ENCODE results near the gene LIMCH1. TPM values are rescaled to one million over a fixed set of nuclear protein-coding genes. Genes with fewer than 3 reads are reported as not detected.

Gene LIMCH1
- polyA plus RNA-seq, 1 of the 3 experiments (the other 2 are of a cell fraction), result 1.2 TPM

DNA sequence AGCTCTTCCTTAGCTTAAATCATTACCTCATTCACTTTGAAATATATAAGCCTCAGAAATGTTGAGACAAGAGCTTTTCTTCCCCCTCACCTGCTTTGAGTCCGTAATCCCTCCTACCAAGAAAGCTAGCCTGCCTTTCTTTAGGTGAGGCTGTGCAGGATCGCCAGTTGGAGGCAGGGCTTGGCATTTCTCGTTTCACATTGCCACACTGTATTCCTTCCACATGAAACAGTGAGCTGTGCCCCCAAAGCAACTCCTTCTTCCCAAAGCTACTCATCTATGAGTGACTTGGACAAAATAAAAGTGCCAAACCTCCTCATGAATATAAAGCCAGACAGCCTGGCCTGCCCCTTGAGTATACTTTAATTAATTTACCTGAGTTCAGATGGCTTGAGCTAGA is 86.8 kb downstream of the LIMCH1 start:
- H3K27me3 ChIP-seq (ENCODE audit: insufficient read depth), result no peaks in the 10 kb centered on the region
- CTCF ChIA-PET, result interaction anchor here (0.7 to 1.2 kb wide), 4 partner anchors 37 to 344 kb away, joined by 3 to 4 read pairs (median 3); no protein-coding TSS in a partner anchor
- peaks cover 0 to 16% of the 10 kb centered on the region in 2 experiments; a peak in 2 of 4 replicates for H3K4me1 ChIP-seq (ENCODE audit: control insufficient read depth in 1 of 2, insufficient read depth in 2 of 2, low read depth in 1 of 2, low read length in 1 of 2)
- H3K9ac ChIP-seq, result no peak overlapping the region
- H3K9me3 ChIP-seq, result no peaks in the 10 kb centered on the region
- H3K9me2 ChIP-seq, result no peaks in the 10 kb centered on the region
- no peak overlapping the region for H2AFZ ChIP-seq (ENCODE audit: low read depth)
- no peak overlapping the region for H3K4me2 ChIP-seq
- H3F3A ChIP-seq (replicated peaks; ENCODE audit: insufficient read depth), result no peaks in the 10 kb centered on the region
- POLR2A ChIA-PET, result no interaction called here
- WGBS (ENCODE audit: low lambda C conversion rate), result 49% methylated on average over 3 of the region's 3 CpGs
- no peaks in the 10 kb centered on the region for H4K20me1 ChIP-seq (ENCODE audit: insufficient read depth)
- H3K4me3 ChIP-seq (ENCODE audit: low read depth in 2 of 2, low read length in 1 of 2), result no peak overlapping the region
- no peaks in the 10 kb centered on the region for H3K79me2 ChIP-seq (ENCODE audit: insufficient read depth)
- TF ChIP-seq USF1 (IDR thresholded peaks at IDR 0.05; ENCODE audit: borderline replicate concordance, low read depth) (no peak), CHD2 (IDR thresholded peaks at IDR 0.05; ENCODE audit: low read length, partially characterized antibody) (no peak), SMC3 (IDR thresholded peaks at IDR 0.05; ENCODE audit: low read depth, low read length) (no peak), ELF1 (IDR thresholded peaks at IDR 0.05) (no peak), RXRA (IDR thresholded peaks at IDR 0.05; ENCODE audit: borderline replicate concordance, low read depth) (no peak), TEAD4 (IDR thresholded peaks at IDR 0.05; ENCODE audit: borderline replicate concordance, insufficient read depth) (no peak), PBX3 (IDR thresholded peaks at IDR 0.05) (no peak), TCF12 (IDR thresholded peaks at IDR 0.05) (no peak), RAD21 (IDR thresholded peaks at IDR 0.05; ENCODE audit: low read length) (no peak), ZBTB33 (IDR thresholded peaks at IDR 0.05; ENCODE audit: borderline replicate concordance, low read depth) (no peak), POLR2AphosphoS5 (IDR thresholded peaks at IDR 0.05; ENCODE audit: low read depth, low read length) (no peak), JUND (IDR thresholded peaks at IDR 0.05) (no peak), GABPA (IDR thresholded peaks at IDR 0.05; ENCODE audit: low read depth) (no peak), NRF1 (IDR thresholded peaks at IDR 0.05; ENCODE audit: low read depth, low read length) (no peak), RFX5 (IDR thresholded peaks at IDR 0.05; ENCODE audit: low read length) (no peak), MXI1 (IDR thresholded peaks at IDR 0.05; ENCODE audit: low read depth, low read length) (no peak)
- TF ChIP-seq, protein P1, sequence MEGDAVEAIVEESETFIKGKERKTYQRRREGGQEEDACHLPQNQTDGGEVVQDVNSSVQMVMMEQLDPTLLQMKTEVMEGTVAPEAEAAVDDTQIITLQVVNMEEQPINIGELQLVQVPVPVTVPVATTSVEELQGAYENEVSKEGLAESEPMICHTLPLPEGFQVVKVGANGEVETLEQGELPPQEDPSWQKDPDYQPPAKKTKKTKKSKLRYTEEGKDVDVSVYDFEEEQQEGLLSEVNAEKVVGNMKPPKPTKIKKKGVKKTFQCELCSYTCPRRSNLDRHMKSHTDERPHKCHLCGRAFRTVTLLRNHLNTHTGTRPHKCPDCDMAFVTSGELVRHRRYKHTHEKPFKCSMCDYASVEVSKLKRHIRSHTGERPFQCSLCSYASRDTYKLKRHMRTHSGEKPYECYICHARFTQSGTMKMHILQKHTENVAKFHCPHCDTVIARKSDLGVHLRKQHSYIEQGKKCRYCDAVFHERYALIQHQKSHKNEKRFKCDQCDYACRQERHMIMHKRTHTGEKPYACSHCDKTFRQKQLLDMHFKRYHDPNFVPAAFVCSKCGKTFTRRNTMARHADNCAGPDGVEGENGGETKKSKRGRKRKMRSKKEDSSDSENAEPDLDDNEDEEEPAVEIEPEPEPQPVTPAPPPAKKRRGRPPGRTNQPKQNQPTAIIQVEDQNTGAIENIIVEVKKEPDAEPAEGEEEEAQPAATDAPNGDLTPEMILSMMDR (IDR thresholded peaks at IDR 0.05), result no peak
- no peak for DNase-seq
- H3K36me3 ChIP-seq (replicated peaks in 1 of 2; ENCODE audit: control insufficient read depth in 1 of 2, insufficient read depth in 2 of 2, low read length in 1 of 2), result no peaks in the 10 kb centered on the region
- no peak overlapping the region for H3K27ac ChIP-seq (ENCODE audit: low read depth in 2 of 2, low read length in 1 of 2)
